Astrocyte (in vitro differentiated cells and primary cell): ENCODE measurements around the gene SYT7. TPM values are rescaled to one million over a fixed set of nuclear protein-coding genes. Genes with fewer than 3 reads are reported as not detected.
A peak's percentile ranks its signal among the peaks of the same experiment; 100 is the strongest.

Source experiments
- DNase-seq: peaks from one replicate; pipeline ENCODE4 v3.0.0-alpha.2; 2010; ENCODE audit warnings: low read depth
- FAIRE-seq: peaks from 2 replicates; lab custom pipeline; 2011; peaks lifted over from hg19 to GRCh38; lab: Jason Lieb, UNC
- H2AFZ ChIP-seq: 2 replicates; pipeline ENCODE4 v1.6.0; 2012; ENCODE audit warnings: low read depth, low read length, inconsistent platforms
- H3K27ac ChIP-seq: 2 replicates; pipeline ENCODE4 v1.5.1; 2011; ENCODE audit warnings: low read depth, low read length, inconsistent platforms
- H3K27me3 ChIP-seq: 2 replicates; pipeline ENCODE4 v1.6.0; 2011; ENCODE audit warnings: low read length, inconsistent platforms; ENCODE audit not compliant: insufficient read depth
- H3K36me3 ChIP-seq: 2 replicates; pipeline ENCODE4 v1.5.1; 2011; ENCODE audit warnings: low read length, inconsistent platforms; ENCODE audit not compliant: insufficient read depth
- H3K4me1 ChIP-seq: 2 replicates; pipeline ENCODE4 v1.5.1; 2011; ENCODE audit warnings: low read length, inconsistent platforms; ENCODE audit not compliant: insufficient read depth
- H3K4me2 ChIP-seq: 2 replicates; pipeline ENCODE4 v1.6.0; 2012; ENCODE audit warnings: low read length, inconsistent platforms
- H3K4me3 ChIP-seq: 2 replicates; pipeline ENCODE4 v1.5.1; 2011; ENCODE audit warnings: low read depth, mild to moderate bottlenecking, low read length, inconsistent platforms; ENCODE audit not compliant: insufficient read depth
- H3K79me2 ChIP-seq: 2 replicates; pipeline ENCODE4 v1.6.0; 2012; ENCODE audit warnings: mild to moderate bottlenecking, low read length, inconsistent platforms; ENCODE audit not compliant: insufficient read depth
- H3K9ac ChIP-seq: 2 replicates; pipeline ENCODE4 v1.6.0; 2012; ENCODE audit warnings: mild to moderate bottlenecking, low read length, inconsistent platforms
- H3K9me3 ChIP-seq: 2 replicates; pipeline ENCODE4 v1.5.1; 2012; ENCODE audit warnings: low read depth, mild to moderate bottlenecking, low read length, inconsistent platforms; ENCODE audit not compliant: insufficient read depth
- H4K20me1 ChIP-seq: 2 replicates; pipeline ENCODE4 v1.6.0; 2012; ENCODE audit warnings: low read length, inconsistent platforms; ENCODE audit not compliant: insufficient read depth
- H3K27ac Mint-ChIP-seq: one replicate; pipeline ENCODE4 v1.8.0; 2021; ENCODE audit warnings: mild to moderate bottlenecking, mixed read lengths; ENCODE audit not compliant: unreplicated experiment
- H3K27me3 Mint-ChIP-seq: one replicate; pipeline ENCODE4 v1.8.0; 2021; ENCODE audit warnings: low read depth, mixed read lengths; ENCODE audit not compliant: unreplicated experiment
- H3K36me3 Mint-ChIP-seq: one replicate; pipeline ENCODE4 v1.8.0; 2021; ENCODE audit warnings: low read depth, mixed read lengths; ENCODE audit not compliant: unreplicated experiment
- H3K4me1 Mint-ChIP-seq: one replicate; pipeline ENCODE4 v1.8.0; 2021; ENCODE audit warnings: low read depth, mixed read lengths; ENCODE audit not compliant: unreplicated experiment
- H3K4me3 Mint-ChIP-seq: one replicate; pipeline ENCODE4 v1.8.0; 2021; ENCODE audit warnings: mild to moderate bottlenecking, moderate library complexity, mixed read lengths; ENCODE audit not compliant: unreplicated experiment
- H3K9me3 Mint-ChIP-seq: one replicate; pipeline ENCODE4 v1.8.0; 2021; ENCODE audit warnings: mild to moderate bottlenecking, mixed read lengths; ENCODE audit not compliant: unreplicated experiment
- CTCF ChIP-seq: IDR thresholded peaks from 2 replicates; pipeline ENCODE4 v1.5.1; 2011; ENCODE audit warnings: low read depth, mild to moderate bottlenecking, inconsistent platforms, low read length, moderate library complexity; ENCODE audit not compliant: insufficient read depth
- EZH2 ChIP-seq: IDR thresholded peaks from 2 replicates; pipeline ENCODE4 v1.6.1; 2012; ENCODE audit warnings: mild to moderate bottlenecking, low read length, inconsistent platforms; ENCODE audit not compliant: insufficient read depth
- total RNA-seq: library from RNA; stranded (reverse); gene quantifications from 2 replicates; pipeline ENCODE4 v1.2.1, GENCODE V29; 2021

Gene SYT7
- total RNA-seq, 1 donor from 2014 or later = 3.7 TPM

DNA sequence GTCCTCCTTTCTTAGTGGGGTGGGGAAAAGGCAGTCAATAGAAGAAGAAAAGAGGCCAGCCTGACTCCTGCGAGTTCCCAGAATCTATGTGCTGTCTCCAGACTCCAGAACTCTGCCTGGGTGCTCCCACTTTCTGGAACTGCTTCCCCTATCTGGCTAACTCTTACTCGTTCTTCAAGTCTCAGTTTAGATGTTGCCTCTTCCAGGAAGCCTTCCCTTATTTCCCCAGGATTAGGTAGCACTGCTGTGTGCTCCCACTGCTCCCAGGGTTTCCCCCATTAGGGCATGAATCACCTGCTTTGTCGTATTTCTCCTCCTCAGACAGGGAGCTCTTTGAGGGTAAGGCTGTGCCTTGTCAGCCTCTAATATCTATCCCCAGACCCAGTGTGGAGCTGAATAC lies 17.5 kb upstream of the SYT7 start:
- H3K79me2 ChIP-seq = no peaks in the 10 kb centered on the region
- no peaks in the 10 kb centered on the region for H3K36me3 ChIP-seq
- H2AFZ ChIP-seq = no peak overlapping the region
- H3K4me3 ChIP-seq = no peak overlapping the region
- peaks cover 45% of the 10 kb centered on the region for H3K4me1 Mint-ChIP-seq
- TF ChIP-seq CTCF (no peak), EZH2 (no peak)
- no peak overlapping the region for H3K27ac Mint-ChIP-seq
- no peaks in the 10 kb centered on the region for H3K9me3 ChIP-seq
- no peaks in the 10 kb centered on the region for H4K20me1 ChIP-seq
- no peak overlapping the region for H3K27ac ChIP-seq
- no peak overlapping the region for H3K4me3 Mint-ChIP-seq
- peaks cover 5% of the 10 kb centered on the region for H3K27me3 Mint-ChIP-seq
- DNase-seq = no peak
- FAIRE-seq = no peak
- H3K9ac ChIP-seq = no peak overlapping the region
- peaks cover 3% of the 10 kb centered on the region for H3K27me3 ChIP-seq
- H3K9me3 Mint-ChIP-seq = peaks cover 3% of the 10 kb centered on the region
- H3K4me2 ChIP-seq = peak overlapping the region; percentile 75
- peaks cover 37% of the 10 kb centered on the region for H3K4me1 ChIP-seq
- no peaks in the 10 kb centered on the region for H3K36me3 Mint-ChIP-seq

DNA sequence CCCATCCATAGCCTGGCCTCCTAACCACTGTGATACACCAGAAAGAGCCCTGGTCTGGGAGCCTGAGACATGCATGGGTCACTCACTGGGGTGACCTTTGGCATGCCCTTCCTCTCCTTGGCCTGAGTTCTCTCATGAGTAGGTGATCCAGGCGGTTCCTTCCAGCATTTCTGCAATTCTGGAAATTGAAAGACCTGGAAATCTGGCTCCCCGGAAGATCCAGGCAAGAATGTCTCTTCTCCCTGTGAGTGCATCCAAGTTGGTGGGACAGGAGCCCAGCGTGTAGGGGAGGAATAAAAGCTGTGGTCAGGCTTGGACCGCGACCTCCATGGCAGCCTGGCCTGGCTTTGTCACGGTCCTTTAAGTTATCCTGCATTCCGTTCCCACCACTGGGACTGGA lies 16.1 kb upstream of the SYT7 start:
- Histone ChIP-seq H3K4me1 (peaks cover 25% of the 10 kb centered on the region), H2AFZ (no peak overlapping the region), H3K9ac (no peak overlapping the region), H3K4me2 (no peak overlapping the region), H3K9me3 (no peaks in the 10 kb centered on the region), H3K79me2 (no peaks in the 10 kb centered on the region), H3K4me3 (no peak overlapping the region), H3K36me3 (no peaks in the 10 kb centered on the region), H3K27ac (no peak overlapping the region), H3K27me3 (peaks cover 12% of the 10 kb centered on the region), H4K20me1 (no peaks in the 10 kb centered on the region)
- H3K36me3 Mint-ChIP-seq = no peaks in the 10 kb centered on the region
- peaks cover 16% of the 10 kb centered on the region for H3K27me3 Mint-ChIP-seq
- DNase-seq (no peak), FAIRE-seq (no peak)
- H3K27ac Mint-ChIP-seq = no peak overlapping the region
- H3K9me3 Mint-ChIP-seq = peaks cover 3% of the 10 kb centered on the region
- no peak overlapping the region for H3K4me3 Mint-ChIP-seq
- TF ChIP-seq EZH2 (no peak), CTCF (no peak)
- peaks cover 40% of the 10 kb centered on the region for H3K4me1 Mint-ChIP-seq

- no peak overlapping the region for H3K27ac Mint-ChIP-seq
- no peaks in the 10 kb centered on the region for H3K79me2 ChIP-seq
- FAIRE-seq (no peak), DNase-seq (no peak)
- peaks cover 39% of the 10 kb centered on the region for H3K4me1 Mint-ChIP-seq
- H3K4me2 ChIP-seq = no peak overlapping the region
- H2AFZ ChIP-seq = no peak overlapping the region
- TF ChIP-seq EZH2 = no peak
- TF ChIP-seq CTCF = no peak
- no peak overlapping the region for H3K27ac ChIP-seq
- H3K9ac ChIP-seq = no peak overlapping the region
- H3K9me3 ChIP-seq = no peaks in the 10 kb centered on the region
- H3K27me3 ChIP-seq = peaks cover 16% of the 10 kb centered on the region
- H4K20me1 ChIP-seq = no peaks in the 10 kb centered on the region
- no peaks in the 10 kb centered on the region for H3K36me3 Mint-ChIP-seq
- peaks cover 20% of the 10 kb centered on the region for H3K27me3 Mint-ChIP-seq
- no peak overlapping the region for H3K4me3 Mint-ChIP-seq
- H3K4me3 ChIP-seq = no peak overlapping the region
- no peaks in the 10 kb centered on the region for H3K36me3 ChIP-seq
- peaks cover 3% of the 10 kb centered on the region for H3K9me3 Mint-ChIP-seq
- H3K4me1 ChIP-seq = peaks cover 25% of the 10 kb centered on the region
Measured at GRCh38 chr11:61596542-61596941, 15.7 kb upstream of the SYT7 start.
